A172 (cell line): ENCODE results near the gene AKR1B1. TPM values are rescaled to one million over a fixed set of nuclear protein-coding genes. Genes with fewer than 3 reads are reported as not detected.
"Not testable (repeated sequence)": the region's sequence is repeated elsewhere in the genome, so short reads cannot be mapped to it uniquely, and the experiment has no call there.

Source experiments
- DNase-seq: peaks from one replicate; pipeline ENCODE4 v3.0.0-alpha.2; 2015; ENCODE audit warnings: low spot score
- total RNA-seq: library from RNA; depleted of rRNA; stranded (reverse); fragments of >200 nt; shearing (Covaris generic); gene quantifications from 2 replicates; pipeline ENCODE4 v1.2.3, GENCODE V29; 2014; rRNA removed

Gene AKR1B1
- 83.9 and 97.8 TPM in 2 replicates for total RNA-seq

GRCh38 chr7:134458806-134459698, at the start of gene AKR1B1:
TSS of gene AKR1B1 (minus strand) at chr7:134459100. CDS start at chr7:134459062, 38 bp downstream.
- DNase-seq = peak; percentile 78

DNA sequence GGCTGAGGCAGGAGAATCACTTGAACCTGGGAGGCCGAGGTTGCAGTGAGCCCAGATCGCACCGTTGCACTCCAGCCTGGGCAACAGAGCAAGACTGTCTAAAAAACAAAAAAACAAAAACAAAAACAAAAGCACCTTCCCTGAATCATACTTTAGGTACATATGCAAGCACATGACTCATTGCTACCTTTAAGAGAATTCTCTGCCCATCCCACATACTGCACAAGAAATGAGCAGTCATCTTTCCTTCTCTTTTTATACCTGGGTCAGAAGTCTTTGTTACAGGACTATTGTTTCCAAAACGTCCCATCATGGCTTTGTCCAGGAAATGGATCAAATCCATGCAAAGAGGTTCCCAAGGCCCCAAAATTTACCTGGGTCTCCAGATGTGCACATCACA, 47.0 kb upstream of the AKR1B1 start:
- DNase-seq = no peak

DNA sequence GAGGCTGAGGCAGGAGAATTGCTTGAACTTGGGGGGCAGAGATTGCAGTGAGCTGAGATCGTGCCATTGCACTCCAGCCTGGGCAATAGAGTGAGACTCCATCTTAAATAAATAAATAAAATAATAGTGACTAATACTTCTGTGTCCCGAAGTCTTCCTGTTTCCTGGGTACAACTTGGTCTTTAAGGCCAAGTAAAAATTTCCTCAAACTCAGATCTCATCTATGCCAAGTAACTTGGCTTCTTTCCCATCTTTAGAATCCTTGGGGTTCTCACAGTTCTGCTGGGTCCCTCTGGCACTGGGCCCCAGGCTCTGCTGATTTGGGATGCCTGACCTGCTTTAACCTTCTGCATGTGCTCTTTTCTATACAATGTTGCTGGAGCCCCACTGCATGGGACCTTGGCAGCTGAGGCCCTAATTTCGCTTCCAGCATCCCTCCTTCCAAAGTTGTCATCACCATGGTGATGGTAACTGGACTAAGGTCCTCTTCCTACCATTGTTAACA, 45.8 kb upstream of the AKR1B1 start:
- no peak for DNase-seq

DNA sequence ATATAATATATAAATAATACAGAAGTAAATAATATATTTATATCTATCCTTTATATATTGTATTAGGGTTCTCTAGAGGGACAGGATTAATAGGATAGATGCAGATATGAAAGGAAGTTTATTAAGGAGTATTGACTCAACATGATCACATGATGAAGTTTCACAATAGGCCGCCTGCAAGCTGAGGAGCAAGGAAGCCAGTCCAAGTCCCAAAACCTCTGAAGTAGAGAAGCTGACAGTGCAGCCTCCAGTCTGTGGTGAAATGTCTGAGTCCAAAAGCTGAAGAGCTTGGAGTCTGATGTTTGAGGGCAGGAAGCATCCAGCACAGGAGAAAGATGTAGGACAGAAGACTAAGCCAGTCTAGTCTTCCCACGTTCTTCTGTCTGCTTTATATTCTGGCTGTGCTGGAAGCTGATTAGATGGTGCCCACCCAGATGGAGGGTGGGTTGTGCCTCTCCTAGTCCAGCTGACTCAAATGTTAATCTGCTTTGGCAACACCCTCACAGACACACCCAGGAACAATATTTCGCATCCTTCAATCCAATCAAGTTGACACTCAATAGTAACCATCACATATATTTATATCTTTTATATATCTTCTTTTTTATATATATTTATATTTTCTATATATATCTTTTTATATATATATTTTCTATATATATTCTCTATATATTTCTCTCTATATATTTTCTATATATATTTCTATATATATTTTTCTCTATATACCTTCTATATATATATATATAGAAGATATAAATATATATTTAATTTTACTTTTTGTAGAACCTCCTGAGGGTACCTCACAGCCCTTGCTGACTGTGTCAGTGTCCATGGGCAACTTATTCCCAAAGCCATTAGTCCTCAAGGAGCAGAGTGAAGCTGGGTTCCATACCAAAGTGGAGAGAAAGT, 43.8 kb upstream of the AKR1B1 start:
- no peak for DNase-seq

GRCh38 chr7:134500982-134501381, 42.1 kb upstream of the AKR1B1 start:
- DNase-seq = no peak

DNA sequence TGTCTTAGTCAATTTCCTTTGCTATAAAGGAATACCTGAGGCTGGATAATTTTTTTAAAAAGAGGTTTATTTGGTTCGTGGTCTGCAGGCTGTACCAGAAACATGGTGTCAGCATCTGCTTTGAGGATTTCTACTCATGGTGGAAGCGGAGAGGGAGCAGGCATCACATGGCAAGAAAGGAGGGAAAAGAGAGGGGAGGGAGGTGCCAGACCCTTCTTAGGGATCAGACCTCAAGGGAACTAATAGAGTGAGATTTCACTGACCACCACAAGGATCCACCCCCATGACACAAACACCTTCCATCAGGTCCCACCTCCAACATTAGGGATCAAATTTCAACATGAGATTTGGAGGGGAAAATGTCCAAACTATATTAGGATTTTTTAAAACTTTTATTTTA, 41.5 kb upstream of the AKR1B1 start:
- DNase-seq = no peak

- DNase-seq = no peak
Observed at GRCh38 chr7:134495546-134495945, 36.6 kb upstream of the AKR1B1 start.

DNA sequence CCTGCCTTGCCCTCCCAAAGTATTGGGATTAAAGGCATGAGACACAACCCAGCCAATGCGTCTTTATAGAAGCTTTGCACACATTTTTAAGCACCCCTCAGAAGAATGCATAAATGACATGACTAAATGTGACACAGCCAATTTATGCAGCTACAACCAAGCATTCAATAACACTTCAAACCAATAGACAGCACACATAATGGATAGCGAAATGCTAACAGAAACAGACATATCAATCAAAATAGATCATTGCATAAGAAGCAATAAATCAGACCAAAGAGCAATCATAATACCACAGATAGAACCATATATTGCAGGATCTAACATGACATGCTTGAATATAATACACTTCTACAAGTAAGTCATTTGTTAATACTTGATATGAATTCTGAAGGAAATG, 34.2 kb upstream of the AKR1B1 start:
- DNase-seq = no peak

DNA sequence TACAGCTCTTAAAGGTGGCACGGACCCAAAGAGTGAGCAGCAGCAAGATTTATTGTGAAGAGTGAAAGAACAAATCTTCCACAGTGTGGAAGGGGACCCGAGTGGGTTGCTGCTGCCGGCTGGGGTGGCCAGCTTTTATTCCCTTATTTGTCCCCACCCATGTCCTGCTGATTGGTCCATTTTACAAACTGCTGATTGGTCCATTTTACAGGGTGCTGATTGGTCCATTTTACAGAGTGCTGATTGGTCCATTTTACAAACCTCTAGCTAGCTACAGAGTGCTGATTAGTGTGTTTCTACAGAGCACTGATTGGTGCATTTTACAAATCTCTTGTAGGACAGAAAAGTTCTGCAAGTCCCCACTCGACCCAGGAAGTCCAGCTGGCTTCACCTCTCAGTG, 28.8 kb upstream of the AKR1B1 start:
- not testable (repeated sequence) for DNase-seq

DNA sequence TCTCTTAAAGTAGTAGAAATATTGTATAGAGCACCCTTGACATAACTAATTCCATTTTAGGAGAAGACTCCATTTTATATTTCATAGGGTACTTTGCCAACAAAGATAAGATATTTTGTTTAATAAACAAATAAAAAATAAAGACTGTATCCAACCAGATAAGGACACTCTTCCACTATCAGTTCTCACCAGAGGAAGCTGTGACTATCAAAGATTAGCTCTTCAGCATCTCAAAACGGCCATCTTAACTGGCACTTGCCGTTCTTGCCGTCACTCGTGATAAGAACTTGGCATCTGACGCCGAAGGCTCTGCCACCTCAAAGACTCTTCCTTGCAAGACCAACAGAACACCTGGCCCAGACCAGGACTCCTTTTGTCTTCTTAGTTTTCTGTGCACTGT, 26.3 kb upstream of the AKR1B1 start:
- no peak for DNase-seq

DNA sequence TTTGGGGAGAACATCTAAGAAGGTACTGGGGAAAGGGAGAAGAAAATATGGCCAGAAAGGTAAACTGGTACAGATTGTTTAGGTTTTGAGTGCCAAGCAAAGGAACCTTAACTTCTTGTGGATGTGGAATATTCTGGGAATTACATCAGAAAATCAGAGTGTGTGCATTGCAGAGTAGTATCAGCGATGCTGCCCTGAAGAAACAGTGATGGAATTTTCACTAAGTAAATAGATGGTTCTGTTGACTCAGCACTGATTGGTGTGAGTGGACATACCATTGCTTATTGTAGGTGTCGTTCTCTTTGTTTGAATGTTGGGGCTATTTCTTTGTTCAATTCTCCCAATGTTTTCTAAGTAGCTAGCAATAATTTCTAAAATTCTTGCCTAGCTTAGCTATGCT, 24.4 kb upstream of the AKR1B1 start:
- DNase-seq = no peak

GRCh38 chr7:134482858-134483257, 24.0 kb upstream of the AKR1B1 start:
- DNase-seq = no peak

DNA sequence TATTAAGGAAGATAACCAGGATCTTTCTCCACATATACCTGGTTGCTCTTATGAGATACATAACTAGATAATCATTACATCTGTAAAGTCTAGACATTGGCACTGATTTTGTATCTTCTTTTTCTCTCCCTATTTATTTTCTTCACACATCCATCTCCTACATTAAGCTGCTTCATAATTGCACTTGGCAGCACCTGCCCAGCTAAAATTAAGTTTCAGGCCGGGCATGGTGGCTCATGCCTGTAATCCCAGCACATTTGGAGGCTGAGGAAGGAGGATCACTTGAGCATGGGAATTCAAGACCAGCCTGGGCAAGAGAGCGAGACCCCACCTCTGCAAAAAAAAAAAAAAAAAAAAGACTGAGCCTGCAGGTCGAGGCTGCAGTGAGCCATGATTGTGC, 22.3 kb upstream of the AKR1B1 start:
- DNase-seq = no peak

DNA sequence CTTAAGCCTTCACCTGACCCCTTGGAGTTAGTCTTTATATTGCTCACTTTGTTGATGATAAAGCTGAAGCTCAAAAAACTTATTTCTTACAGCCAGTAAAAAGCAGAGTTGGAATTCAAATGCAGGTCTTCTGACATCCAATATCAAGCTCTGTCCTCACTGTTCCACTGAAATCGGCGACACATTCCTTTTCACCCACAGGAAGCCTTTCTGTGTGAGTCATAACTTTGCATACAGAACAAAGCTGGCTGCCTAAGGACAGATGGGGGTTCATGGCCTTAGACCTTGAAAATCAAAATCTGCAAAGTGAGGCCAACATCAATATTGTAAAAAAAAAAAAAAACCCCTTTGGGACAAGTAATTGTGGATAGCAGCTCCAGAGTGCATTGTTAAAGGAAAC, 21.8 kb upstream of the AKR1B1 start:
- peak; percentile 71 for DNase-seq

- DNase-seq = no peak
Observed at GRCh38 chr7:134480202-134480601, 21.3 kb upstream of the AKR1B1 start.

DNA sequence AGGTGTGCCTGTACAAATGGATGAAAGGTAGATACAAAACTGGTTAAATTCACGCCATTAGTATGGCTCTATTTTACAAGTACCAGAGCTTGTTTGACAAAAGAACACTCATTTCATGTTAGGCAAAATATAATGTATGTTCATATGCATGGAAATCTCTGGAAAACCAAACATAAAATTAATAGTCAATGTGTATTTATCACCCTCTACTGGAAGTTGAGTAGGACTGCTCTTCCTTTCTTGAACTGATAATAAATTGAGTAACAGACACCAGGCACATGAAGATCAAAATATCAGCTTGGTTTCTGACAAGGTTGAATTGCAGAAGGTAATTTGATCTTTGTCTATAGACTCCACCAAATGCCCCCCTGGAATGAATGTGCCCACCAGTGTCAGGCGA, 19.8 kb upstream of the AKR1B1 start:
- no peak for DNase-seq

GRCh38 chr7:134477954-134478353, 19.1 kb upstream of the AKR1B1 start:
- DNase-seq = no peak

DNA sequence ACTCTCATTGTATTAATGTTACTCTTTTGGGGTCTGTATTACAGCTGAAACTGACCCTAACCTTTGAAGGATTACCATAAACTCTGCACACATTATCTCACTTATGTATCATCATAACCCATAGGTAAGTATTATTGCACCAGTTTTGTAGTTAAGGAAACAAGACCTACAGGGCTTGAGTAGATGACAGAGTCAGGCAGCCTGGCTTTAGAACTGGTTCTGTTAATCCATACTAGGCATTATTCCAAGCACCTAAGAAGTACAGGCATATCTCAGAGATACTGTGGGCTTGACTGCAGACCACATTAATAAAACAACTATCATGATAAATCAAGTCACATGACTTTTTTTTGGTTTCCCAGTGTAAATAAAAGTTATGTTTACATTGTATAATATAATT, 17.1 kb upstream of the AKR1B1 start:
- no peak for DNase-seq

- no peak for DNase-seq
Observed at GRCh38 chr7:134474828-134475227, 15.9 kb upstream of the AKR1B1 start.

DNA sequence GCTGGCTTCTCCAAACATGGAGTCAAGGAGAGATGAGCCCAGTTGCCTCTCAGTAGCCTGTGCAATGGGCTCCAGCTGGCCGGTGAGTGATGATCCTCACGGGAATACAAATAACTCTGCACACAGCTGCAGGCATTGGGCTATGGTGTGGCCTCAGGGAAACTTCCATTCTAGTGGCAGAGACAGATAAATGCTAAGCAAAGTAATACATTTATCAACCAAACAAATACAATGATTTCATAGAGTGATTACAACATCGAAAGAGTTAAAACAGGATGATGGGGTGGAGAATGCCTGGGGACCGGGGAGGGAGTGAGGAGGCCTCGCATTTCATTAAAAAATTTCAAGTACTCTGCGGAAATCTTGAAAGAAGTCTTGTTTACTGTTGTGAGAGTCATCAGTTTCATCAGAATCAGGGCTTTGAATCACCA, 15.0 kb upstream of the AKR1B1 start:
- DNase-seq = no peak

GRCh38 chr7:134472572-134473244, 13.8 kb upstream of the AKR1B1 start:
- no peak for DNase-seq

- DNase-seq = peak; percentile 76
Observed at GRCh38 chr7:134470864-134471263, 12.0 kb upstream of the AKR1B1 start.
